ENCODE results near the gene OR5B17. TPM values are rescaled to one million over a fixed set of nuclear protein-coding genes. Genes with fewer than 3 reads are reported as not detected.
"Not testable (repeated sequence)": the region's sequence is repeated elsewhere in the genome, so short reads cannot be mapped to it uniquely, and the experiment has no call there.

Gene OR5B17
- not detected in 2 replicates for total RNA-seq (2014; rRNA removed; shearing (Covaris generic))

DNA sequence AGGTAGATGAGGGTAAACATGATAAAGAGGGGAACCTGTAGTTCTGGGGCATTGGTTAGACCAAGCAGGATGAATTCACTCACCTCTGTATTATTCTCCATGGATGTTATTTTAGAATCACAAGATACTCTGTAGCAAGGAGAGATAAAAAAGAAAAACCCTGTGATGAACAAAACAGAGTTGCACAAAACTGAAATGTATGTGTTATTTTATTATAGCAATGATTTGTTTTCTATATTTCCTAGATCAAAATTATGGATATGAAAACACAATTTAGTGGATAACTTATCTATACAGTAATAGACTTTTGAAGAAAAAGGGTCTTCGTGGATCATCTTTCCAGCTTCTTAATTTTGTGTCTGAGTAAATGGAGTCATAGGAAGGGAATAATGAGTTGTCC lies at the start of gene OR5B17:
Gene OR5B17 (minus strand): TSS at position 101 of the 400 bp plus-strand sequence. CDS start 0 bp downstream, at position 101.
- no peak for DNase-seq (ENCODE audit: low read depth in 1 of 2, low spot score in 2 of 2)
- no peaks in the 10 kb centered on the region for H3K4me1 ChIP-seq (replicated peaks)

DNA sequence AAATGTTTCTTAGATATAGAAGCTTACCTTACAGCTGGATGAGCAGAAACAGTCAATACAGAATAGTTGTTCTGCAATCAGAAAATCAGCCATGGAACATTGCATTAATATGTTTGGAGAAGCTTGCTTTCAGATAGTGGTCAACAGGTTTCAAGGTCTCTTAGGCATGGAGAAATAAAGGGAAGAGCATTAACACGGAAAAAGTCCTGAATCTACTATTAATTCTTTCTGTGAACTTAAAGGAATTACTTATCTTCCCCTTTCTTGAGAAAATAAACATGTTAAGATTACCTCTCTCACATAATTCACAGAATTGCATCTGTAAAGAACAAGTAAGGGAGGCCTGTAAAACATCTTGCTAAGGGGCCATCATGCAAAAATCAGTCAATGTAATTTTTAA lies 47.9 kb upstream of the OR5B17 start, which contains the start of gene OR5B3:
Gene OR5B3 (minus strand): TSS at position 101 of the 400 bp plus-strand sequence. CDS start 3,465 bp downstream, outside the sequence.
- Histone ChIP-seq H3K36me3 (no peaks in the 10 kb centered on the region), H3K27ac (no peak within 1 kb of the TSS), H3K27me3 (replicated peaks) (no peaks in the 10 kb centered on the region), H3K9me3 (replicated peaks) (no peaks in the 10 kb centered on the region), H3K4me3 (no peak within 1 kb of the TSS), H3K4me1 (replicated peaks) (no peaks in the 10 kb centered on the region)
- DNase-seq (ENCODE audit: low read depth in 1 of 2, low spot score in 2 of 2): no peak

More for the DNA sequence above, at the start of gene OR5B17:
- Histone ChIP-seq H3K36me3 (no peaks in the 10 kb centered on the region), H3K27me3 (replicated peaks) (no peaks in the 10 kb centered on the region), H3K27ac (no peak within 1 kb of the TSS), H3K9me3 (replicated peaks) (no peaks in the 10 kb centered on the region), H3K4me3 (no peak within 1 kb of the TSS)

DNA sequence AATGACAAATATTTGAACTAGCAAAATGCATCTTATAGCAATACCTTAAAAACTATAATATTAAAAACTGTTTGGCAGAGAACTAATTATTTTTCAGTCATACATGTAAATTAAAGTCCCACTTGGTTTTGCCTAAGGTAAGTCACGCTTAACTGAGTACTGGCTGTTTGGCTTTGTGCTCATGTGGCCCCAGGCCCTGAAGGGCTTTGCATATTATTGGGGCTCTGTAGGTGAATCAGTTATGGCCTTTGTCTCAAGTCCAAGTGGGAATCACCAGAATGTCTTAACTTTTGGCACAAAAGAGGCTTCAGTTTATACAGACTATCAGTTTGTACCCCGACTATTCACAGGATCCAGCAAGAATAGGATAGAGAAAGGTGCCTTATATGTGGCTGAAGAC lies 40.8 kb upstream of the OR5B17 start:
- peaks cover 14% of the 10 kb centered on the region for H3K4me1 ChIP-seq (replicated peaks)
- not testable (repeated sequence) for H3K36me3 ChIP-seq; H3K27me3 ChIP-seq (replicated peaks); H3K27ac ChIP-seq; H3K4me3 ChIP-seq; DNase-seq (ENCODE audit: low read depth in 1 of 2, low spot score in 2 of 2); H3K9me3 ChIP-seq (replicated peaks)

GRCh38 chr11:58395581-58395980 lies 36.7 kb upstream of the OR5B17 start:
- H3K36me3 ChIP-seq: no peaks in the 10 kb centered on the region; the same call in 1 of the 2 replicates
- H3K9me3 ChIP-seq (replicated peaks): peaks cover 4% of the 10 kb centered on the region; the same call in 1 of the 2 replicates
- H3K4me1 ChIP-seq (replicated peaks): peaks cover 54% of the 10 kb centered on the region
- no peaks in the 10 kb centered on the region for H3K27me3 ChIP-seq (replicated peaks)
- no peak overlapping the region for H3K4me3 ChIP-seq
- H3K27ac ChIP-seq: no peak overlapping the region
- DNase-seq (ENCODE audit: low read depth in 1 of 2, low spot score in 2 of 2): no peak

DNA sequence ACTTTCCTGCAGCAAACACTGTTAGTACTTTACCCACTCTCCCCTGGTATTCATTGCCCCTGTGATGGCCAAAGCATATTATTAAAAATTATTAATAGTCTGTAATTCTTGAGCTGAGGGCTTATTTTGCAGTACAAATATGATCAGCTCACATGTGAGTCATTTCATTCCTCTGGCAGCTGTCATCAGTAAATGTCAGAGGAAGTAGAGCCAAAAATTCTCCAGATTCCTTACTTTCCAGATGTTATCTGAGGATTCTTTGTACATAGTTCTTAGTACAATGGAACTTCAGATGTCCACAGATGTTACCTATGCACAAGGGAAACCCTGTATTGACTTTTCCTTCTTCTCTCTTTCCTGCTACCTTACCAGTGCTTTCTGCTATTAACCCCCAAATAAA lies 35.3 kb upstream of the OR5B17 start:
- H3K36me3 ChIP-seq: no peaks in the 10 kb centered on the region; the same call in 1 of the 2 replicates
- H3K9me3 ChIP-seq (replicated peaks): peaks cover 4% of the 10 kb centered on the region; the same call in 1 of the 2 replicates
- H3K4me1 ChIP-seq (replicated peaks): peaks cover 54% of the 10 kb centered on the region
- peak; percentile 38 to 64 for DNase-seq (ENCODE audit: low read depth in 1 of 2, low spot score in 2 of 2)
- H3K4me3 ChIP-seq: no peak overlapping the region
- H3K27ac ChIP-seq: peak overlapping the region; percentile 87
- no peaks in the 10 kb centered on the region for H3K27me3 ChIP-seq (replicated peaks)

DNA sequence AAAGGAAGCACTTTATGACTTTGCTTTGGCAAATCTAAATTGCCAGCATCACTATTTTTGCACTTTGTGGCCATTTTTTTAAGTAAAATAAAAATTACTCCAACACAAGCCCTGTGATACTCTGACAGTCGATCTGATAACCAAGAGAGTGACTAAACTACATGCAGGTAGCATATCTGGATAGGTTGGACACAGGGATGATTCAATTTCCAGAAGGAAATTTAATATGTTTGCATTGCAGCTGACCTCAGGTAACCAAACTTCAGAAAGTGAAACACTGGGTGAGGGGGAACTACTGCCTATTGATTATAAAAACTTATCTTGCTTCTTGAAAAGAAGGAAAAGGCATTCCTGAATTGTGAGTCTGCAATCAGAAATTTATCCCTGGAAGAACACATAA lies 33.9 kb upstream of the OR5B17 start:
- no peaks in the 10 kb centered on the region; the same call in 1 of the 2 replicates for H3K36me3 ChIP-seq

DNA sequence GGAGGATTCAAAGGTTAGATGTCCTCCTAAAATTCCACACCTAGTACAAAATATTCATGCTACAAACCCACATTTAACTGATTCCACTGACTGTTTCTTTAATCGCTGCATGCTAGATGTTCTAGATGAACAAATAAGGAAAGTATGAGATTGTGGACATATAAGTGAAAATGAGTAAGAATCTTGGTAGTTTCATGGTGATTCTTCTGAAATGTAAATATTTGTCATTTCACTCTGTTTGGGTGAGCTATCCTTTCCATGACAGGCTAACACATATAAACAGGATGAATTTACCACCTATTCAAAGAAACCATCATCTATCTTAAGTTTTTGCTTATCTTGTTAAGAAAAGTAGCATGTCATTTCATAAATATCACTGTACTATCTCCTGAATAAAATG lies 33.0 kb upstream of the OR5B17 start:
- Histone ChIP-seq H3K4me1 (replicated peaks) (peaks cover 54% of the 10 kb centered on the region), H3K27ac (peak overlapping the region; percentile 87), H3K4me3 (no peak overlapping the region), H3K9me3 (replicated peaks) (peaks cover 4% of the 10 kb centered on the region; the same call in 1 of the 2 replicates), H3K27me3 (replicated peaks) (no peaks in the 10 kb centered on the region), H3K36me3 (no peaks in the 10 kb centered on the region; the same call in 1 of the 2 replicates)
- peak in 1 of 2 experiments; percentile 56 for DNase-seq (ENCODE audit: low read depth in 1 of 2, low spot score in 2 of 2)

More for the DNA sequence above, 33.9 kb upstream of the OR5B17 start:
- Histone ChIP-seq H3K4me1 (replicated peaks) (peaks cover 54% of the 10 kb centered on the region), H3K27me3 (replicated peaks) (no peaks in the 10 kb centered on the region), H3K27ac (peak overlapping the region; percentile 87), H3K4me3 (no peak overlapping the region), H3K9me3 (replicated peaks) (peaks cover 4% of the 10 kb centered on the region; the same call in 1 of the 2 replicates)
- DNase-seq (ENCODE audit: low read depth in 1 of 2, low spot score in 2 of 2): peak in 1 of 2 experiments; percentile 19

GRCh38 chr11:58390551-58391063 lies 31.7 kb upstream of the OR5B17 start:
- no peaks in the 10 kb centered on the region for H3K27me3 ChIP-seq (replicated peaks)
- peaks cover 48% of the 10 kb centered on the region for H3K4me1 ChIP-seq (replicated peaks)
- H3K27ac ChIP-seq: peak overlapping the region; percentile 87
- peaks cover 4% of the 10 kb centered on the region; the same call in 1 of the 2 replicates for H3K9me3 ChIP-seq (replicated peaks)
- no peak for DNase-seq (ENCODE audit: low read depth in 1 of 2, low spot score in 2 of 2)
- H3K36me3 ChIP-seq: no peaks in the 10 kb centered on the region; the same call in 1 of the 2 replicates
- no peak overlapping the region for H3K4me3 ChIP-seq

GRCh38 chr11:58354727-58355126 lies 4.1 kb downstream of the OR5B17 start:
- Histone ChIP-seq H3K27ac (no peak overlapping the region), H3K27me3 (replicated peaks) (no peaks in the 10 kb centered on the region), H3K9me3 (replicated peaks) (no peaks in the 10 kb centered on the region), H3K4me1 (replicated peaks) (no peaks in the 10 kb centered on the region), H3K36me3 (no peaks in the 10 kb centered on the region), H3K4me3 (no peak overlapping the region)
- no peak for DNase-seq (ENCODE audit: low read depth in 1 of 2, low spot score in 2 of 2)

DNA sequence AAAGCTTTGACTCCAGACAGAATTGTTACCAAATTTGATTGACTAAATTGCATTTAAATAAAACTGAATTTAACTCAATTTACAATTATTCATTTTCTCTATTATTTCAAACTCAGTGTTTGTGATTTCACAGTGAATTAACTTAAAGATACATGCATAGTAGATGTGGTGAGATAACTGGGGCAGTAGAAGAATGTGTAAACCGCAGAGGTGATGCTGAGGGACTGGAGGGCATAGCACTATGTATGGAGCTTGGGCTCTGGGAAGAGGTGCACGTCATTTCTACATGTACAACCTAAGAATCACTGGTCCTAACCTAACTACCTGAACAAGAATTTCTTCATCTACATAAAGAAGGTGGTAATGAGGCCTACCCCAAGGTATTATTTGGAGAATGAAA lies 13.7 kb downstream of the OR5B17 start:
- Histone ChIP-seq H3K27ac (no peak overlapping the region), H3K4me1 (replicated peaks) (no peaks in the 10 kb centered on the region), H3K36me3 (no peaks in the 10 kb centered on the region), H3K9me3 (replicated peaks) (no peaks in the 10 kb centered on the region), H3K4me3 (no peak overlapping the region), H3K27me3 (replicated peaks) (no peaks in the 10 kb centered on the region)
- no peak for DNase-seq (ENCODE audit: low read depth in 1 of 2, low spot score in 2 of 2)

DNA sequence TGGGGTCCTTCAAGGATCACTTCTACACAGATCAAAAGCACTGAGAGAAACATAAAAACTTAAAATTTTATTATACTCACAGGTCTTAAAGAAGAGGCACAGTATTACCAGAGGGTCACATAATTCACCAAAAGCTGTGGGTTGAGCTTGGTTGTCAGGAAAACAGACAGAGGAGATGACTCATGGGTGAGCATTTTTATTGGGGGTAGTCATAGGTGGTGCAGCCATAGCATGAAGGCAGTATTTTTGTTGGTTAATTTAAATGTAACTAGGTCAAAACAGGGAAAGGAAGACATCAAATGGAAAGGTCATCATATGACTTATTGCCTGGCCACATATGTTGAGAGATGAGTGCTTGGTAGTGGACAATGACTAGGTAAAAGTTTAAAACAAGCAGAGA lies 24.2 kb downstream of the OR5B17 start:
- peak; percentile 61 to 75 for DNase-seq (ENCODE audit: low read depth in 1 of 2, low spot score in 2 of 2)
- peak overlapping the region; percentile 82 for H3K27ac ChIP-seq
- H3K9me3 ChIP-seq (replicated peaks): peaks cover 4% of the 10 kb centered on the region; the same call in 1 of the 2 replicates
- peaks cover 13% of the 10 kb centered on the region for H3K4me1 ChIP-seq (replicated peaks)
- H3K4me3 ChIP-seq: no peak overlapping the region
- H3K27me3 ChIP-seq (replicated peaks): no peaks in the 10 kb centered on the region
- no peaks in the 10 kb centered on the region for H3K36me3 ChIP-seq

- Histone ChIP-seq H3K27ac (no peak overlapping the region), H3K27me3 (replicated peaks) (no peaks in the 10 kb centered on the region)
Observed at GRCh38 chr11:58330861-58331260, 28.0 kb downstream of the OR5B17 start.

DNA sequence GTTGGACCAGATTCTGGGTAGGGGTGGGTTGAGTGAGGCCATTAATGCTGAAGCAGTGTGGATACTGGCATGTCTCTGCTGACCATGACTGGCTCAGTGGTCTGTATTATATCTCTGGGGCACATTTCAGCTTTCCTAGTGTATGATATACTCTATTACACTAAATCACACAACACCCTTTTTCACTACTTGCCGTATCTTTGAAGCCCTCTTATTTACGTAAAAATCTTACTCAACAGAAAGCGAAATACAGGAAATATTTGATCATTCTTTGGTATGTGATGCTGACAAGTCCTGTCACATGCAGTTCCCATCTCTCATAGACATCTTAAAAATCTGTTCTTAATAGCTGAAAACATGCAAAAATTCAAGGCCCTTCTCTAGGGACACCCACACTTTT lies 40.3 kb downstream of the OR5B17 start:
- Histone ChIP-seq H3K4me3 (no peak overlapping the region), H3K9me3 (replicated peaks) (no peaks in the 10 kb centered on the region), H3K4me1 (replicated peaks) (no peaks in the 10 kb centered on the region; the same call in 1 of the 2 replicates), H3K27me3 (replicated peaks) (no peaks in the 10 kb centered on the region), H3K27ac (no peak overlapping the region), H3K36me3 (no peaks in the 10 kb centered on the region)
- no peak for DNase-seq (ENCODE audit: low read depth in 1 of 2, low spot score in 2 of 2)

More at GRCh38 chr11:58330861-58331260, 28.0 kb downstream of the OR5B17 start:
- DNase-seq (ENCODE audit: low read depth in 1 of 2, low spot score in 2 of 2): peak in 1 of 2 experiments; percentile 38
- Histone ChIP-seq H3K4me3 (no peak overlapping the region), H3K36me3 (no peaks in the 10 kb centered on the region), H3K9me3 (replicated peaks) (peaks cover 4% of the 10 kb centered on the region; the same call in 1 of the 2 replicates), H3K4me1 (replicated peaks) (peaks cover 13% of the 10 kb centered on the region)

GRCh38 chr11:58316142-58316541 lies 42.7 kb downstream of the OR5B17 start:
- Histone ChIP-seq H3K4me1 (replicated peaks) (no peaks in the 10 kb centered on the region; the same call in 1 of the 2 replicates), H3K9me3 (replicated peaks) (no peaks in the 10 kb centered on the region), H3K36me3 (no peaks in the 10 kb centered on the region), H3K27ac (no peak overlapping the region), H3K4me3 (no peak overlapping the region), H3K27me3 (replicated peaks) (no peaks in the 10 kb centered on the region)
- no peak for DNase-seq (ENCODE audit: low read depth in 1 of 2, low spot score in 2 of 2)

Data from SJSA1 (cell line).